NCI-H1092 (cell line): ENCODE measurements around the gene OBSL1.
A peak's percentile ranks its signal among the peaks of the same experiment; 100 is the strongest.

ENCODE experiments used
- DNase-seq: peaks from one replicate; lab custom pipeline; 2025; lab: John Stamatoyannopoulos, UW

The OBSL1 gene

DNA sequence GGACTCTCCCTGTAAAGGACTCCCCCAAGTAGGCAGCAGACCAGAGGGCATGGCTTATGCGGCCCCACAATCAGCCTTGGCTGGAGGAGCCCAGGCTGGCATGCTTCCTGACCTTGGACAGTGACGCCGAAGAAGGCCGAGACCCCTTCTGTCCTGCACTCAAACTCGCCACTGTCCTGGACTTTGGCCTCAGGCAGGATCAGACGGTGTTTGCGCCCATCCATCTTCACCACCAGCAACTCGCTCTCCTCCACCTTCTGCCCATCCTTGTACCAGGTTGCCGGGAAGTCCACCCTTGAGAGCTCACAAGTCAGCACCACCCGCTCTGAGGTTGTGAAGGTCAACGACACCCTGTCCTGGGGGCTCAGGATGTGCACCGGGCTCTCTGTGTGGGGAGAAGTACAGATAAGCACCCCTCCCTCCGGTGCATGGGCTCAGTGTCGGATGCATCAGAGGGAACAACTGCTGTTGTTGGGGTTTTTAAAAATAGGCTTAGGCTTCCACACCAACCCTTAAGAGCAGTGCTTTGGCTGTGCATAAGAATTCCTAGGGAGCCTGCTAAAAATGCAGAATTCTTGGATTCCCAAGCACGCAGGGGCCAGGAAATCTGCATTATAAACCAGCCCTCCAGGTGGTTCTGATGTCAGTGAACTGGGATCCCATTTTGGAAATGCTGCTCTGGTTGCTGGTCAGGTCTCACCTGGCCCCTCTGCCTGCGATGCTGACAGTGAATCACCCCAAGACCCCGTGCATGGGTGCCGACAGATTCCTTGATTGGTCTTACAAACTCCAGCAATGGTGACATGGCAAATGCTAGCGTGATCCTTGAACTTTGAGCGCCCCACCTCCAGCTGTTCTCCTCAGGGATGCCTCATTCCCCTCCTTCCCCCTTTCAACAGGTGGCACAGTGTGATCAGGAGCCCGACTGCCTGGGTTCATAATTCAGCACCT is 5.9 kb downstream of the OBSL1 start:
- no peak for DNase-seq

DNA sequence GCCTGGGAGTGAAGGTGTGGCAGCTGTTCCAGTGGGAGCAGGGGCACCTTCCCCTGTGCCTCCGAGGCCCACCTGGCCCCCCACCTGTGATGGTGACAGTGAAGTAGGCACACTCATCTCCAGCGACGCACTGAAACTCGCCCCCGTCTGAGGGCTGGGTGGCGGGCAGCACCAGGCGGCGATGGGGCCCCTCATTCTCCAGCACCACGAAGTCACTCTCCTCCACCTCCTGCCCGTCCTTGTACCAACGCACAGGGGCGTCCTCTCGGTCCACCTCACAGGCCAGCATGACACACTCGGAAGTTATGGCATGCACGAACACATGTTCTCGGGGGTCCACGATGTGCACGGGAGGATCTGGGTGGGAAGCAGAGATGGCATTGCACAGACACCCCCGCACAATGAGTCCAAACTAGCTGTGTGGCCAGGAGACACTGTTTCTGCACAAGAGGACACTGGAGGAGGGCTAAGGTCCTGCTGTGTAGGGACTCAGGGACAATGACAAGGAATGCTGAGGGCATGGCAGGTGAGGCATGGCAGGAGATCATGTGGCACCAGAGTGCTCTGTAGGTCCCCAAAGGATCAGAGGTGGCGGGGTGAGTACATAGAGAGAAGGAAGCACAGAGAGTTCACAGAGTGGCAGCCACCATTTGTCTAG is 7.9 kb downstream of the OBSL1 start:
- no peak for DNase-seq

DNA sequence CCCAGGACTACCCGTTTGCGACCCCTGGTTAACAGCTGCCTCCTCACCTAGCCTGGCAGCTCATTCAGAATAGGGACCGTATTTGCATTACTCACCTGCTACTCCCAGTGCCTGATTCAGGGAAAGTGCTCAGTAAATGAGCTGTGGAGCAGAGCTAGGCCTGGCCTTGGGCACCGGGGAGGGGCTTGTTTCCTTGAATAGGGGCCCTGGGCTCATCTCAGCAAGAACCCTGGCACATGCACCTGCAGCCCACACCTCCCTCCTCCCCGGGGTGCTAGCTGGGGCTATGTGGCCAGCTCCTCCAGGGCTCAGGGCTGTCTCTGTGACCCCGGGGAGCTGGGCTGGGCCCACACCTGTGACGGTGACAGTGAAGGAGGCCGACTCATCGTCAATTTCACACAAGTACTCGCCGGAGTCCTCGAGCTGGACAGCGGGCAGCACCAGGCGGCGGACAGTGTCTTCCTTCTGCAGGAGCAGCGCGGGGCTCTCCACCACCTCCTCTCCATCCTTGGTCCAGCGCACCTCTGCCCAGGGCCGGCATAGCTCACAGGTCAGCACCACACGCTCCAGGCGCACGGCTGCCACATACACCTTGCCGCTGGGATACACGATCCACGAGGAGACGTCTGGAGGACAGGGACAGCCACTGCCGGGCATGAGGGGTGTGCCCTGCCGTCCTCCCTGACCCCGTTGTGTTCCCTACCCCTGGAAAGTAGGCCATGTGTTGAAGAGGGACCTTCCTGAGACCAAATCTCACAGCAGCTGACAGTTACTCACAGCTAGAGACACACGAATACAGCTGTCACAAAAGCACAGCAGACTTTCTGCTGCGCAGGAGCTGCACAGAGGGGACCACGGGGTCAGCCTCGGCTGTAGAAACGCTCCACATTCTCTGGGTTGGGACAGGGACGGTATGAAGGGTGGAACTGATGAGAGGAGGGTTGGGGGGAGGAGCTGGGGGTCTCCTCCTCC is 9.0 kb downstream of the OBSL1 start:
- no peak for DNase-seq

DNA sequence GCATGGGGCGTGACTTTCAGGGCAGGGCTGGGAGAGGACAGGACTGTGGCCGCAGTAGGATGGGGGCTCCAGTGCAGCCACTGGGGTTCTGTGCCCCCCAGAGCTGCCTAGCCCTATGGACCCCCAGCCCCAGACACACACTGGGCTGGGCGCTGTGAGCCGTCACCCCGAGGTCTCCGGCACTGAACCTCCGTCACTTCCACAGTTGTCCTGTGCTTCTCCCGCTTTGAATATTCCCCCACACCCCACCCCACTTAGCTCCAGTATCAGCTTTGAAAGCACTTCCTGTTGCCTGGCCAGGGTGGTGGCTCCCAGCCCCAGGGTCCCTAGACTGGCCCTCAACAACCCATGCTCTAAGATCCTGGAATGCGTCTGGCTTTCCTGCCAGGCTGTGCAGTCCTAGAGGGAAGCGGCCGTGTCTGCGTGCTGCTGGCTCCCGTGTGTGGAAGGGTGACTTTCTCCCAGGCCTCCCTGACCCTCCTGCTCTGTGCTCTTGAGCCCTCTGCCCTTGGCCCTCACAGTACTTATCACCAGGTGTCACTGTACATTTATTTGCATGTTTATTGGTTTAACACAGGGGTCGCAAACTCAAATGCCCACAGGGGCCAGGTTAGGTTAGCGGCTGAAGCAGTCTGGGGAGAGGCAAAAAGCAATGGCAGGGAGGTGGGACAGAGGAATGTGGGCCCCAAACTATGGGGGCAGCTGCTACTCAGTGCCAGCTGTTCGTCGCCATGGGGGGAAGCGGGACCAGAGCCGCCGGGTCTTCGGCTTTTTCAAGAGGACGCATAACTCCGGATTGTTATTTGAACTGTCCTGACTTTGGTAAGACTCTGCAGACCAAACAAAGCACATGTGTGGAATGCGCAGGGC is 9.9 kb downstream of the OBSL1 start:
- DNase-seq: no peak

DNA sequence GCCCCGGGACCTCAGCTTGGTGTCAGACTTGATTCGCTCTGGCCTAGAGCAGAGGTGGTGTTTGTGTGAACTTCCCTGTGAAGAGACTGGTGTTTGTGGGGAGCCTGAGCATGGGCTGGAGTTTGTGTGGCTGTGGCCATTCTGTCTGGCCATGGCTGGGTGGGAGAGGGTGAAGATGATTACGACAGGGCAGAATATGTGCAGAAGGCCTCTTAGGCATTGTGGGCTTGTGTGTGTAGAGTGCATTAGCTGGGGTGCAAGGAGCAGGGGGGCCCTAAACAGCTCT is 10.5 kb downstream of the OBSL1 start:
- no peak for DNase-seq

DNA sequence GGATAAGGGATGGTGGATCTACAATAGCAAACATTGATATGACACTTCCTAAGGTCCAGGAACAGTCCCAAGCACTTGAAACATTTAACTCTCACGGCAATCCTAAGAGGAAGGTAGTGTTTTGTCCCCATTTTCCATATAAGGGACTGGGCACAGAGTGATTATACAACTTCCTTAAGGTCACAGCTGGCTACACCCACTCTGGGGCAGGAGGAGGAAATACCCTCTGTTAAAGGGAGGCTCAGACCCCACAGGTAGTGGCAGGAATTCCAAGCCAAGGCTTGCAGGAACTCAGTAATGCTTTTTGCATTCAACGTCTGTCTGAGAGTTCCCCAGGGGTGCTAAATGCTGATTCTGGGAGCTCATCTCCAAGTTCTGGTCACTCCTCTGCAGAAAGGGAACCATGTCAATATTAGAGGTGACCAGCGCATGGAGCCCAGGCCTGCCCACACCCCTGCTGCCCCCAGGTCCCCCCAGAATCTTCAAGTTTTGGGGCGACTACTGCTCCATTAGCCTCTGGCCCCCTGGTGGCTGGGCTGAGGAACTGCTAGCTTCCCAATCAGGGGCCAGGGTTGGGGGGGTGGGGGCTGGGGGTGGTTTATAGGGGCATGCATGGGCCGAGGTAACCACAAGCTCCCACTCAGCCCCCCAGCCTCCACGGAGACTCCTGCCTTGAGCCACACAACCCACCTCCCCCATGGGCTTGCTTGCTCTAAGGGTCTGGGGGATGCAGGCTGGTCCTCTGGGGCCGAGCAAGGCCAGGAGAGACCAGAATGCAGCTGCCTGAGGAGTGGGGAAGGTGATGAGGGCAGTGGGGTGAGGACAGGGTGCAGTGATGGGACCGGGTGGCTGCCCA is 11.1 kb downstream of the OBSL1 start:
- no peak for DNase-seq

DNA sequence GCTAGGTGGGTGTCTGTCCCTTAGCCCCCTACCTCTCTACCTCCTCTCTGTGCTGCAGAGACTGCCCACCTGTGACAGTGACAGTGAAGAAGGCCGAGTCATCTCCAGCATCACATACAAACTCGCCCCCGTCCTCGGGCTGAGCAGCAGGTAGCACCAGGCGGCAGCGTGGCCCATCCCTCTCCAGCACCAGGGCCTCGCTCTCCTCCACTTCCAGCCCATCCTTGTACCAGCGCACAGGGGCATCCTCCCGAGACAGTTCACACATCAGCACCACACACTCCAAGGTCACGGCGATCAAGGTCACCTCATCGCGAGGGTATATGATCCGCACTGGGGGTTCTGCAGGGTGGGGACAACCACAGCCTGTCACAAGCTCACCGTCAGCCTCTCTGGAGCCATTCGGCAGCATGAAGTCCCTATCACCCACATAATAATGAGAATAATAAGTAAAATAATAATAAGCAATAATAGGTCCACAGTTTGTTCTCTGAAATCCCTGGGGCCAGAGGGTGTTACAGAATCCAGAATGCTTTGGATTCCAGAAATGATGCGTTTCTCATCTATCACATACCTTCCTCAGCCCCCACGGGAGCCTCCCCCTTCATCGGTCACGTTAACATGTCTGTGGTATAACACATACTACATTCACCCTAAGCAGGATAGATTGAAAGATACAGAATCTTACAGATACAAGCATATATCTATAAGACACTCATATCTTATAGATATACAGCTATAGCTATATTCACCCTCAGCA is 12.0 kb downstream of the OBSL1 start:
- no peak for DNase-seq

DNA sequence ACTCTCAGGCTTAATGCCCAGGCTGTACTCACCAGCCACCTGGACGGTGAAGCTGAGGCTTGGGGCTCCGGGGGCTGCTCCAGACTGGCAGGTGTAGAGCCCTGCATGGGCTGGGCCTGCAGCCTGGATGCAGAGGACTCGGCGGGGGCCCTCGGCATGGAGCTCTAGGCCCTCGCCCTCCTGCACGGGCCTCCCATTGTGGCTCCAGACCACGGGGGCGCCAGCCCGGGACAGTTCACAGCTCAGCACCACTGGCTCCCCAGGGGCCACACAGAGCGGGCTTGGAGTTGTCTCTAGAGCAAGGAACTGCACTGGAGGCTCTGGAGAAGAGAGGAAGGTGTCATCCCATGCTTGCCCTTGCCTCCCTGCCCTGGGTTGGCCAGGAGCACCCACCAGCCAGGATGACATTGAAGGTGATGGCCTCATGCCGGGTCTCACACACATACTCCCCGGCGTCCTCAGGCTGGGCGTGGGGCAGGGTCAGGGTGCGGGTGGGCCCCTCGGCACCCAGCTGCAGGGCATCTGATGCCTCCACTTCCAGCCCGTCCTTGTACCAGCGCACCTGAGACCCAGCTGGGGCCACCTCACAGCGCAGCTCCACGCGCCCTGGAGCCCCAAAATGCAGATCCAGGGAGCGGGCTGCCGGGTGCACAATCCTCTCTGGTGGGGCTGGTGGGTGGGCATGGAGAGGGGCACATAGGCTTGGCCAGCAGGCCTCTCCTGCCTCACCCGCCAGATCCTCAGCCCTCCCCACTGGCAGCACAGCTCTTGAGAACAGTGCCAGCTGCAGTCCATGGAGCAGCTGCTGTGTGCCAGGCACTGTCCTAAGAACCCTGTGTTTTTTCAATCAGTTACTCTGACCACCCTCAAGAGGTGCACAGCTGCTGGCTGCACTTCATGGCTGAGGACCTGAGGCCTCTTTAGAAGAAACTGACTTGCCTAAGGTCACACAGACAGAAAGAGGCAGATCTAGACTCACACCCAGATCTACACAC is 13.3 kb downstream of the OBSL1 start:
- DNase-seq: no peak

DNA sequence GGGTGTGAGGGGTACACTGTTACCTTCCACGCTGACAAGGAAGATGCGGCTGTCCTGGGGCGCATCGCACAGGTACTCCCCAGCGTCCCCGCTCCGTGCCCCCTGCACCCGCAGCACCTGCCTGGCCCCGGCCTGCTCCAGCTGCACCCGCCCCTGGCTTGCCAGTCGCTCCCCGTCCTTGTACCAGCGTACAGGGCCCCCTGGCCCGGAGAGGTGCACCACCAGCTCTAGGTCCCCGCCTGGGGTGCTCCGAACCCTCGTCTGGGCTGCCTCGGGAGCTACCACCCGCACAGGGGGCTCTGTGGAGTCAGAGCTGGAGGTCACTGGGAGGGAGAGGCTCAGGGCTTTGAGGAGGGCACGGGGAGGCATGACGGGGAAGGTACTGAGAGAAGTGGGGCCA is 14.0 kb downstream of the OBSL1 start:
- DNase-seq: no peak

DNA sequence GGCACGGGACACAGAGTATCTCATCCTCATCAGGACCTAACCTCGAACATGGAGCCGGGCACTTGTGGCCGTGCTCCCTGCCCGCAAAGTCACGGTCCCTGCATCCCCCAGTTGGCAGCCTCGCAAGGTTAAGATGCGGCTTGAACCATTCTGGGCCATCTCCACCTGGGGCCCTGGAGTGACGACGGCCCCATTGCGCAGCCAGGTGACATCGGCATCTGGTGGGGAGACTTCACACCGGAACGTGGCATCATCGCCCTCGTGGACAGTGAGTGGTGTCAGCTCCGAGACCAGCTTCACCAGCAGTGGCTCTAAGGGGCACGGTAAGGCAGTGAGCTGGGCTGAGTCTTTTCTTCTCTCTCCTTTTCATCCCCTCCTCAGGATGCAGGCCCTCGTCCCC is 14.9 kb downstream of the OBSL1 start:
- no peak for DNase-seq

DNA sequence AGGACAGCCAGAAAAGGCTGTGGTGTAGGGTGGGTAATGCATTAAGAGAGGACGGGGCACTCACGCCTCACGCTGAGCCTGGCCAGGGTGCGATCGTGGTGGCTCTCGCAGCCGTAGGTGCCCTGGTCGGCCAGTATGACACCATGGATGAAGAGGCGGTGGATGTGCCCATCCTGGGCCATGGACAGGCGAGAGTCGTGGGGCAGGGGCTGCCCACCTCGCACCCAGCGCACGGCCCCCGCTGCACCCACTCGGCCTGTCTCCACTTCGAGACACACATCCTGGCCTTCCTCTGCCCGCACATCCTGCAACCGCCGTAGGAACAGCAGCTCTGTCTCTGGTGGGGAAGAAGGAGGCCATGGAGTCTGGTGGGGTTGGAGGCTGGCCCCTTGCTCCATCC is 15.4 kb downstream of the OBSL1 start:
- no peak for DNase-seq

DNA sequence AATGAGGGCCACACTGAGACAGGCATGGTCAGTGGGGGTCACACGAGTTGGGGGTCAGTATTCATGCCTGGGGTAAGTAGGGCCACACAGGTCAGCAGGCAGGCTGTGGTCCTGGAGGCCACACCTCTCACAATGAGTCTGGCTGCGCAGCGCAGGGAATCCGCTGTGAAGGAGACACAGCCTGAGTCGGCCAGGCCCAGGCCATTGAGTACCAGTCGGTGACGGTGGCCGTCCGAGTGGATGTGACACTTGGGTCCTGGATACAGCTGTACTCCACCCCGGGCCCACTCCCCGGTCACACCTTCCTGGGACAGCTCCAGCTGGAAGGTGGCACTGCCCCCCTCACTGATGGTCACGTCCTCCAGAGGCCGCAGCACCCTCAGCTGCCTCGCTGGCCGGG is 17.0 kb downstream of the OBSL1 start:
- no peak for DNase-seq

DNA sequence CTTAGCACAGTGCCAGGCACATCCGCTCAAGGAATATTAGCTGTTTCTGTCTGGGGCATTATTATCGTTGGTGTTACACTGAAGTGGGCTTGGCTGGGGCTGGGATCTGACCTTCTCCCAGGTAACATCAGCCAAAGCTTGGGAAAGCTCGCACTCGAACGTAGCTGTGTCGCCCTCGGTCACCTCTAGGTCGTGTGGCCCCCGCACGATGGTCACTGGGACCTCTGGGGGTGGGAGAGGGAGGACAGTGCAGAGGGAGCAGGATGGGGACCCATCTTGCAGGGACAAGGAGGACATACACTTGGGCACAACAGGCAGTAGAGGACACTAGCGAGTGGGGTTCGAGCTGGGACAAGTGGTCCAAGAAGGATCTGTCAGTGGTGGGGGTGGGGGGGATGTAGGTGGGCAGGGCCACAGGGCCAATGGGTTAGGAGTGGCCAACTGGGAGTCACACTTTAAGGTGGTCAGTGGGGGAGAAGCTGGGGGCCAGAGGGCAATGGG is 17.8 kb downstream of the OBSL1 start:
- no peak for DNase-seq

DNA sequence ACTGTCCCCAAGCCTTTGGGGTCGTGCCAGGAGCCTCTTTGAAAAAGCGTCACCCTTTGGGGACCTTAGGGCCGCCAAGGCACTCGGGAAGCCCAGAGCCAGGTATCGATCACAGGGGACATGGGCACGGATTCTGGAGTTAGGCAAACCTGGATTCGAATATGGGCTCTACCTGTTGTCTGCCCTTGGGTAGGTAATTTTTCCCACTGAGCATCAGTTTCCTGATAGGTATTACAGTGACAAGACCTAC is 18.2 kb downstream of the OBSL1 start:
- no peak for DNase-seq

DNA sequence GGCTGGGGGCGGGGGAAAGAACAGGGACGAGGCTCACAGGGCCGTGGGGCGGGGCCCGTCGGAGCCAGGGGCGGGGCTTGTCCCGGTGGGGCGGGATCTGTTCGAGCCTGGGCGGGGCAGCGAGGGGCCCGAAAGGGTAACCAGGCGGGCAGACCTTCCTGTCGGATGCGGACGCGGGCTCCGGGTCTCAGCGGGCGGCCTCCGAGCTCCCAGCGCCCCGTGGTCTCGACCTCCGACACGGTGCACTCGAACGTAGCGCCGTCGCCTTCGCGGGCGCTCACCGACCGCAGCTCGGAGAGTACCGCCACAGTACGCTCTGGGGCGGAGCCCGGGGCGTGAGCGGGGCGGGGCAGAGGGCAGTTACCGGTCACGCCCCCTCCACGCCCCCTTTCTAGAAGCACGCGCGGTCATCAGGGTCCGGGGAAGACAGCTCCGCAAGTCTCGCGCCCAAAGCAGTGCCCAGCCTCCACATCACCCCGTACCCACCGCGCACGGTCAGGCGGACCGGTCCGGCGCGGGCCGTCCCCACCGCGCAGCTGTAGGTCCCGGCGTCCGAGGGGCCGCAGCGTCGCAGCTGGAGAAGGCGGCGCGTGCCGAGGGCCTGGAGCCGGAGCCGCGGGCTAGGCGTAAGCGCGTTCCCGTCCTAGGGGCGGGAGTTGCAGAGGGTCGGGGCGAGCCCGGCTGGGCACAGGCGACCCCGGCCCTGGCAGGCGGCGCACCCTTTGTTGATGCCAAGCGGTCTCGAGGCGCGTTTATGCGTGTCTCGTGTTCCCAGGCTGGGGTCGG is 18.8 kb downstream of the OBSL1 start:
- DNase-seq: peak; percentile 65

DNA sequence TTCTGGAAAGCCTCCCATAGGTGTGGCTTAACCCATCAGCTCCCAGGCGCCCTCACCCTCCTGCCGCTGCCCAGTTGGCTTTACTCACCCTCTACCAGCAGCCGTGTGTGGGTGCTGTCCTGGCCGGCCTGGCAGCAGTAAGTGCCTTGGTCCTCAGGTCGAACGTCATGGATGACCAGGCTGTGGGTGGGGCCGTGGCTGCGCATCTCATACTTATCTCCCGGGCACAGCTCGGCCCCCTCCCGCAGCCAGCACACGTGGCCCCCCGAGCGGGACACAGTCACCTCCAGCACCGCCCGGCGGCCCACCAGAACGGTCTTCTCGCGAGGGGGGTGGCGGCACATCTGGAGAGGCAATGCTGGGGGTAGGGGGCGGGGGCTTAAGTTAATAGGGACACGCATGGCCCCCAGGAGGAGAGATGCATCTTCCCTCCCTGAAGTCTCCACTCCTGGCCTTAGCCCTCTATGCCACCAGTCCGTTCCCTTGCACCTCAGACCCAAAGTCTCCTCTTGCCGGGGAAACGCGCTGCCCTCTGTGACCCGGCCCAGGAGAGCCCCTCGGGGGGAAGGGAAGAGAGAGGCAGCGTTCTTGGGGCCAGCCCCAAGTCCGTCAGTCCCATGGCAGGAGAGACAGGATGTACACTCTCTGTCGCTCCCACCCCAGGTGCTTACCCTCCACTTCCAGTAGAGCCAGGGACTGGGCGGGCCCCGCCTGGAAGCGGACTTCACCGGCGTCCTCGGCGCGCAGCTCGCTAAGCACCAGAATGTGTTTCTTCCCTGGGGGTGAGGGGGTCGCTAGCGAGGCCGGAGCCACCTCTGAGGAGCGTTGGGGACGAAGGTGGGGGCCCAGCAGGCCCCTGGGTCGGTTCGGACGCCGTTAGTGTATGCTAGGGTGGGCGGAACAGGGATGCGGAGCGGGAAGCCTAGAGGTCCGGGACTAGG is 19.6 kb downstream of the OBSL1 start:
- DNase-seq: no peak

DNA sequence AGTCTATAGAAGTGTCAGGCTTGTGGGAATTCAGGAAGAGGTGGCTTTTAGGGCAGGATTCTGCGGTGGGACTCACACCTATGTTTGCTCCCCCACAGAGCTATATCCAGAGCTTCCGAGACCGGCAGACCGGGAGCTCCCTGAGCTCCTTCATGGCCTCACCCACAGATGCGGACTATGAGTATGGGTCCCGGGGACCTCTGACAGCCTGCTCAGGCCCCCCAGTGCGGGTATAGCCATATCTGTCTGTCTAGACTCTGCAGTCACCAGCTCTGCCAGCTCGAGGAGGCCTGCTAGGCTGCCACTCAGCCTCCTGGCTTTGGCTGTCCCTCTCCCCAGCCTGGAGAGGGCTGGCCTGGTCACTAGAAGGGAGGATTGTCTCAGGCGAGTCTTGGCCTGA is 21.7 kb downstream of the OBSL1 start:
- DNase-seq: no peak
